Adrenal gland (tissue), 12 donors: Measurements from ENCODE around the gene GTF2A2. TPM values are rescaled to one million over a fixed set of nuclear protein-coding genes. Genes with fewer than 3 reads are reported as not detected.
"Not testable (repeated sequence)": the region's sequence is repeated elsewhere in the genome, so short reads cannot be mapped to it uniquely, and the experiment has no call there.

Source experiments
- DNase-seq, 7 donors: peaks; one replicate each; pipeline ENCODE4 v3.0.0-alpha.2; 2019 to 2020
- H3K27ac ChIP-seq, 5 donors: fragments of 200-600 bp; sonication (generic) in 4 of 5; 1 replicate in 3 of 5; 2 replicates in 2 of 5; pipeline versions ENCODE4 v1.5.1 to v1.8.0; 2016 to 2020; ENCODE audit warnings: mild to moderate bottlenecking in 1 of 5
- H3K27me3 ChIP-seq: fragments of 200-600 bp; 2 replicates; pipeline ENCODE4 v1.8.0; 2021
- H3K36me3 ChIP-seq, 2 donors: fragments of 200-600 bp; replicated peaks in 1 of 2; 1 replicate in 1 of 2; 2 replicates in 1 of 2; pipeline versions ENCODE4 v1.5.1 to v1.8.0; 2018 to 2022
- H3K4me1 ChIP-seq, 2 donors: fragments of 200-600 bp; replicated peaks in 1 of 2; 1 replicate in 1 of 2; 2 replicates in 1 of 2; pipeline versions ENCODE4 v1.5.1 to v1.8.0; 2018 to 2021
- H3K4me3 ChIP-seq, 4 donors: fragments of 200-600 bp; sonication (generic) in 3 of 4; one replicate each; pipeline ENCODE4 v1.5.1; 2016 to 2018
- H3K9me3 ChIP-seq, 3 donors: fragments of 200-600 bp; sonication (generic) in 1 of 3; replicated peaks in 1 of 3; 1 replicate in 2 of 3; 2 replicates in 1 of 3; pipeline versions ENCODE4 v1.5.1 to v1.8.0; 2016 to 2021
- POLR2A ChIP-seq, 2 donors: fragments of 450-650 bp; IDR thresholded peaks; one replicate each; pipeline ENCODE4 v1.6.1; 2017; ENCODE audit warnings: antibody characterized with exemption in 2 of 2, mild to moderate bottlenecking in 2 of 2, moderate library complexity in 1 of 2
- WGBS, 4 donors: extraction: QIAGEN DNeasy Blood & Tissue Kit in 2 of 4; methylation state at CpG; one replicate each; pipeline versions ENCODE4 v1.1.5 to v1.1.7; 2013 to 2017; 5-methylcytosine and 5-hydroxymethylcytosine counted together
- intact Hi-C, 2 donors: fragments of 100-400 bp; cut with DNase I; formaldehyde crosslinking; loops; one replicate each; pipeline versions ENCODE4 v1.14.1 to v1.15.0; 2022 to 2023
- polyA plus RNA-seq, 3 donors: library from polyadenylated mRNA; stranded (reverse); fragments of 200-250 nt in 2 of 3; fragments of 350-450 nt in 1 of 3; fragmentation: Illumina TruSeq in 1 of 3; extraction: RNeasy Lipid Tissue Mini Kit (QIAGEN cat#74804) in 1 of 3; gene quantifications; one replicate each; pipeline ENCODE4 v1.2.3, GENCODE V29; 2013 to 2014
- total RNA-seq, 9 donors: library from RNA; depleted of rRNA in 4 of 9; stranded (reverse); fragments of >200 nt in 4 of 9; fragments of 120-200 nt in 1 of 9; fragmentation: NEBNext Ultra II Directional in 1 of 9; extraction: Animal tissue kit (Norgen Biotek cat#: 25700) in 1 of 9; gene quantifications; one replicate each; pipeline versions ENCODE4 v1.1.0 to v1.2.4, GENCODE V29; 2013 to 2023
- TF ChIP-seq, protein P1 (sequence below), 6 experiments: fragments of 450-650 bp in 4 of 6; fragments of 200-600 bp in 2 of 6; sonication (generic) in 1 of 6; IDR thresholded peaks; 1 replicate in 5 of 6; 2 replicates in 1 of 6; pipeline versions ENCODE4 v1.5.1 to v1.8.0; 2016 to 2021; ENCODE audit warnings: antibody characterized with exemption in 6 of 6, mild to moderate bottlenecking in 2 of 6, moderate library complexity in 1 of 6
- donor health status: healthy with polysubstance abuse.
- donor health status: Bipolar disorder and iron deficiency.
- donor health status: DM: yes; HTN: yes; CAD: no.
- donor health status: DM: no; HTN: no; CAD: no.
- donor health status: DM: no; HTN: no; CAD: no.
- donor health status: DM: yes; HTN: yes; CAD: no.

The GTF2A2 gene
- total and polyA plus RNA-seq, 12 donors, result 34.8 to 737 (median 105) TPM

DNA sequence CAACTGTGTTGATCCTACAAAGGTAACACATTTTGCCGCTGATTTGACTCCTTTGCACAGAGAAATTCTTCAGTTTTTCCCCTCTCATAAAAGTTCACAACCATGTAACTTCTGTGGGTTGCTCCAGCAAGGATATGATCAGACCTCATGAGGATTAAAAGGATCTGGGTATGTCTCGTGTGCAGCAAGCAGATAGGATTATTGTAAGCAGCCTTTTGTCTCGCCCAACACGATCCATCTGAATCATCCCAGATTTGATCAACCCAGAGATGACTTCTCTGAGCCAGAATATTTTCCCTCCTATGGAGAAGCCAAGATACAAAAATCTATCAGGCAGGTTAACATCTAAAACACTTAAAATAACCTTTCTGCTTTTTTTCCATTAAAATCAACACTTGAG lies 44.6 kb upstream of the GTF2A2 start:
- H3K4me3 ChIP-seq, result no peak overlapping the region
- no peak overlapping the region for H3K27ac ChIP-seq
- no peaks in the 10 kb centered on the region for H3K4me1 ChIP-seq
- TF ChIP-seq, protein P1, sequence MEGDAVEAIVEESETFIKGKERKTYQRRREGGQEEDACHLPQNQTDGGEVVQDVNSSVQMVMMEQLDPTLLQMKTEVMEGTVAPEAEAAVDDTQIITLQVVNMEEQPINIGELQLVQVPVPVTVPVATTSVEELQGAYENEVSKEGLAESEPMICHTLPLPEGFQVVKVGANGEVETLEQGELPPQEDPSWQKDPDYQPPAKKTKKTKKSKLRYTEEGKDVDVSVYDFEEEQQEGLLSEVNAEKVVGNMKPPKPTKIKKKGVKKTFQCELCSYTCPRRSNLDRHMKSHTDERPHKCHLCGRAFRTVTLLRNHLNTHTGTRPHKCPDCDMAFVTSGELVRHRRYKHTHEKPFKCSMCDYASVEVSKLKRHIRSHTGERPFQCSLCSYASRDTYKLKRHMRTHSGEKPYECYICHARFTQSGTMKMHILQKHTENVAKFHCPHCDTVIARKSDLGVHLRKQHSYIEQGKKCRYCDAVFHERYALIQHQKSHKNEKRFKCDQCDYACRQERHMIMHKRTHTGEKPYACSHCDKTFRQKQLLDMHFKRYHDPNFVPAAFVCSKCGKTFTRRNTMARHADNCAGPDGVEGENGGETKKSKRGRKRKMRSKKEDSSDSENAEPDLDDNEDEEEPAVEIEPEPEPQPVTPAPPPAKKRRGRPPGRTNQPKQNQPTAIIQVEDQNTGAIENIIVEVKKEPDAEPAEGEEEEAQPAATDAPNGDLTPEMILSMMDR (IDR thresholded peaks at IDR 0.05), result no peak
- no peak for TF ChIP-seq POLR2A (IDR thresholded peaks at IDR 0.05)
- H3K9me3 ChIP-seq, result no peaks in the 10 kb centered on the region
- WGBS, 4 donors, result 72 to 83% (median 79%) methylated on average over 4 of the region's 4 CpGs
- H3K36me3 ChIP-seq, result no peaks in the 10 kb centered on the region
- H3K27me3 ChIP-seq, result no peaks in the 10 kb centered on the region
- no peak for DNase-seq
- intact Hi-C loops, result no loop called here

DNA sequence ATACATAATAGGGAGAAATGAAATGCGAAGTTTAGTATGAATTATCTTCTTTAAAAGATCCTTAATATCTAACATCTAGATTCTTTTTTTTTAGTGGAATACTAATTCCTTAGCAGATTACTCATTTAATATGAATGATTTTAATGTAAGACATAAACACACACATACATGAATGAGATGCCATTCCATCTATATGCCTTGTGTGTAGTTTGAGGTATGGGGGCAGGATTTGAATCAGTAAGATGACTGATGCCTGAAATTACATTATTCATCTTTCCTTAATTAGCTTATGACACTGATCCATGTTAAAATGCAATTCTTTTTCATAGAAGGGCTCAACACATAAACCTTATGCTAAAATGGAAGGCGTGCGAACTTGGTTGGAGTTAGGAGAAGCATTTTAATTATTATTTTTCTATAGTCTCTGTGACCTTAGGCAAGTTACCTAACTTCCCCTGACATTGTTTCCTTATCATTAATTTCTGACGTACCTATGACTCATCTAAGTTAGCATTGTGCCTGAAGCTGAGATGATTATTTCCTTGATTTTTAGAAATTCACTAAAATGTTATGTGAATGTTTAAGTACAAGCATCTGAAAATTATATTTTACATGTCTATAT lies 42.6 kb upstream of the GTF2A2 start:
- WGBS, 4 donors, result 44 to 70% (median 52%) methylated on average over 4 of the region's 4 CpGs
- no peak overlapping the region for H3K27ac ChIP-seq
- intact Hi-C loops, result loop anchor here in 1 of 2 donors (10.0 kb wide), 1 partner anchor 625 kb away; no protein-coding TSS in a partner anchor

DNA sequence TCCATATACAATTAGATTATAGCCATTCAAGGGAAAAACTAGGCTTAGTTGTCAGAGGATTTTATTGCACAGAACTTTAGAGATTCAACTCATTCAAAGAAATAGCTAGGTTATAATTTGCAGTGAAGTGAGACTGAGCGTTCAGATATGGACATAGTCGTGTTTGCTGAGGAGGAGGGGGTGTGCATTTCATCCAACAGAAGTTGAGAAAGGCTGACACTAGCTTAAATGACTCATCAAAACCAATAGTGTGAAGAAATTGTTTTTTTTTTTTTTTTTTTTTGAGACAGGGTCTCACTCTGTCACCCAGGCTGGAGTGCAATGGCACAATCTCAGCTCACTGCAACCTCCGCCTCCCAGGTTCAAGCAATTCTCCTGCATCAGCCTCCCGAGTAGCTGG lies 40.8 kb upstream of the GTF2A2 start:
- H3K4me3 ChIP-seq, DNase-seq, H3K9me3 ChIP-seq, H3K27ac ChIP-seq, H3K27me3 ChIP-seq, H3K36me3 ChIP-seq, H3K4me1 ChIP-seq: not testable (repeated sequence)
- WGBS, 4 donors, result 77 to 86% (median 84%) methylated on average over 4 of the region's 4 CpGs
- intact Hi-C loops, result loop anchor here in 1 of 2 donors (10.0 kb wide), 1 partner anchor 627 kb away; no protein-coding TSS in a partner anchor

More for the DNA sequence above, 42.6 kb upstream of the GTF2A2 start:
- no peaks in the 10 kb centered on the region for H3K4me1 ChIP-seq
- TF ChIP-seq, protein P1 (IDR thresholded peaks at IDR 0.05), result no peak
- TF ChIP-seq POLR2A (IDR thresholded peaks at IDR 0.05), result no peak
- H3K27me3 ChIP-seq, result no peaks in the 10 kb centered on the region
- H3K4me3 ChIP-seq, result no peak overlapping the region
- H3K9me3 ChIP-seq, result no peaks in the 10 kb centered on the region
- DNase-seq, result no peak
- no peaks in the 10 kb centered on the region for H3K36me3 ChIP-seq

DNA sequence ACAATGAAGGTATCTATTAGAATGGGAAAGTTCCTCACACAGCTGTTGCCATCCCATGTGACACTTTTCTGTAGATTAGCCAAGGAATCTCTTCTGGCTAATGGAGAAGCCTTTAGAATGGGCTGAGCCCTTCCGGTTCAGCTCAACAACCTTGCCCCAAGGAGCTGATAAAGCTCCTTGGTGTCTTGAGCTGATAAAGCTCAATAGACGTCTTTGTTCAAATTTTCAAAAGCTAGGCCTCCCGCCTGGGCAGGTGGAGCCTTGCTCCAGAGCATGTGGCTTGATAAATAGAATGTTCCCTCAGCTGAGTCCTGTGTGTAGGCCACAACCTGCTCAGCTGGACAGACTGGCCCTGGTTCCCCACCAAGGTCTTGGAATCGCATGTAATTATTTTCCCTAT lies 39.0 kb upstream of the GTF2A2 start:
- no peak for TF ChIP-seq POLR2A (IDR thresholded peaks at IDR 0.05)
- TF ChIP-seq, protein P1 (IDR thresholded peaks at IDR 0.05), result no peak
- intact Hi-C loops, result loop anchor here in 1 of 2 donors (10.0 kb wide), 1 partner anchor 628 kb away; no protein-coding TSS in a partner anchor
- Histone ChIP-seq H3K27ac (no peak overlapping the region), H3K4me3 (no peak overlapping the region), H3K36me3 (no peaks in the 10 kb centered on the region), H3K27me3 (no peaks in the 10 kb centered on the region), H3K9me3 (no peaks in the 10 kb centered on the region), H3K4me1 (no peaks in the 10 kb centered on the region)
- WGBS, 4 donors, result 78 to 89% (median 85%) methylated on average over 4 of the region's 4 CpGs
- DNase-seq, result no peak

DNA sequence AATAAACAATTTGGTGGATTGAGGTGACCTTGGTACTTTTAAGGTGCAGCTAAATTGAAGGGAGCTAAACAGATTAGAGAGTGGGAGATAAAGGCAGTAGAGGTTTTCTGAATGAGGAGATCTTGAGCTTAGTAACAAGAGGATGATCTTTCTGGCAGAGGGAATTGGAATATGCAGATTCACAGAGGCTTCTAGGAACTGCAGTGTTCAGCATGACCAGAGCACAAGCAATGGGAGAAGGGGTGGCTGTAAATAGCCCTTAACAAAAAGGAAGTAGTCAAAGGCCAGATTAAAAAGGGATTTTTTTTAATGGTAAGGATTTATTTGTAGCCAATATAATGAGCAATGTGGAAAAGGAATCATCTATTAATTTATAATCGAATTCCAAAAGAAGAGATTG lies 37.5 kb upstream of the GTF2A2 start:
- Histone ChIP-seq H3K36me3 (no peaks in the 10 kb centered on the region), H3K9me3 (no peaks in the 10 kb centered on the region), H3K4me3 (no peak overlapping the region), H3K4me1 (no peaks in the 10 kb centered on the region), H3K27ac (no peak overlapping the region), H3K27me3 (no peaks in the 10 kb centered on the region)
- intact Hi-C loops, result loop anchor here in 1 of 2 donors (10.0 kb wide), 1 partner anchor 630 kb away; no protein-coding TSS in a partner anchor
- 80 to 91% (median 86%) methylated on average over 1 of the region's 1 CpG for WGBS, 4 donors
- TF ChIP-seq, protein P1 (IDR thresholded peaks at IDR 0.05), result no peak
- no peak for TF ChIP-seq POLR2A (IDR thresholded peaks at IDR 0.05)
- no peak for DNase-seq
